Thoracic aorta (tissue), 2 donors: ENCODE results near the gene ODF2. TPM values are rescaled to one million over a fixed set of nuclear protein-coding genes. Genes with fewer than 3 reads are reported as not detected.

Experiments used
- ATAC-seq: fragments of 150-250 bp; one replicate; pipeline ENCODE4 v1.8.0; 2017; ENCODE audit warnings: low read depth; ENCODE audit not compliant: insufficient number of reproducible peaks, low FRiP score
- DNase-seq: peaks from one replicate; pipeline ENCODE4 v3.0.0-alpha.2; 2020; ENCODE audit warnings: low spot score
- H3K27ac ChIP-seq, 2 donors: fragments of 200-600 bp; sonication (generic); 1 replicate in 1 of 2; 2 replicates in 1 of 2; pipeline ENCODE4 v1.5.1; 2016; ENCODE audit warnings: mild to moderate bottlenecking in 2 of 2, moderate library complexity in 2 of 2
- H3K27me3 ChIP-seq: fragments of 200-600 bp; sonication (generic); replicated peaks from 2 replicates; pipeline ENCODE4 v1.6.0; 2016; ENCODE audit warnings: mild to moderate bottlenecking; ENCODE audit not compliant: insufficient read depth
- H3K36me3 ChIP-seq: fragments of 200-600 bp; sonication (generic); one replicate; pipeline ENCODE4 v1.5.1; 2016
- H3K4me1 ChIP-seq, 2 donors: fragments of 200-600 bp; sonication (generic); 1 replicate in 1 of 2; 2 replicates in 1 of 2; pipeline versions ENCODE4 v1.5.1 to v1.6.0; 2016; ENCODE audit warnings: low read depth in 2 of 2, mild to moderate bottlenecking in 1 of 2; ENCODE audit not compliant: control insufficient read depth in 1 of 2
- H3K4me3 ChIP-seq: fragments of 200-600 bp; sonication (generic); 2 replicates; pipeline ENCODE4 v1.5.1; 2016; ENCODE audit warnings: mild to moderate bottlenecking
- H3K9me3 ChIP-seq: fragments of 200-600 bp; sonication (generic); 2 replicates; pipeline ENCODE4 v1.5.1; 2016
- total RNA-seq, 2 donors: library from RNA; depleted of rRNA; stranded (reverse); fragments of >200 nt; gene quantifications; one replicate each; pipeline versions ENCODE4 v1.1.0 to v1.2.3, GENCODE V29; 2016
- TF ChIP-seq, protein P1 (sequence below): fragments of 200-600 bp; sonication (generic); IDR thresholded peaks from one replicate; pipeline ENCODE4 v1.5.1; 2019; ENCODE audit warnings: antibody characterized with exemption

ODF2 gene
- total RNA-seq, 2 donors from 2014 or later, result 22.5 to 36.5 TPM

- Histone ChIP-seq H3K36me3 (peaks cover 48% of the 10 kb centered on the region), H3K4me3 (no peak overlapping the region), H3K4me1 (no peaks in the 10 kb centered on the region), H3K27me3 (no peaks in the 10 kb centered on the region), H3K9me3 (no peaks in the 10 kb centered on the region), H3K27ac (no peak overlapping the region)
- ATAC-seq (no peak), DNase-seq (no peak)
- TF ChIP-seq, protein P1, sequence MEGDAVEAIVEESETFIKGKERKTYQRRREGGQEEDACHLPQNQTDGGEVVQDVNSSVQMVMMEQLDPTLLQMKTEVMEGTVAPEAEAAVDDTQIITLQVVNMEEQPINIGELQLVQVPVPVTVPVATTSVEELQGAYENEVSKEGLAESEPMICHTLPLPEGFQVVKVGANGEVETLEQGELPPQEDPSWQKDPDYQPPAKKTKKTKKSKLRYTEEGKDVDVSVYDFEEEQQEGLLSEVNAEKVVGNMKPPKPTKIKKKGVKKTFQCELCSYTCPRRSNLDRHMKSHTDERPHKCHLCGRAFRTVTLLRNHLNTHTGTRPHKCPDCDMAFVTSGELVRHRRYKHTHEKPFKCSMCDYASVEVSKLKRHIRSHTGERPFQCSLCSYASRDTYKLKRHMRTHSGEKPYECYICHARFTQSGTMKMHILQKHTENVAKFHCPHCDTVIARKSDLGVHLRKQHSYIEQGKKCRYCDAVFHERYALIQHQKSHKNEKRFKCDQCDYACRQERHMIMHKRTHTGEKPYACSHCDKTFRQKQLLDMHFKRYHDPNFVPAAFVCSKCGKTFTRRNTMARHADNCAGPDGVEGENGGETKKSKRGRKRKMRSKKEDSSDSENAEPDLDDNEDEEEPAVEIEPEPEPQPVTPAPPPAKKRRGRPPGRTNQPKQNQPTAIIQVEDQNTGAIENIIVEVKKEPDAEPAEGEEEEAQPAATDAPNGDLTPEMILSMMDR, result no peak
These were observed 67.6 kb downstream of the ODF2 start for GRCh38 chr9:128523199-128523925.

DNA sequence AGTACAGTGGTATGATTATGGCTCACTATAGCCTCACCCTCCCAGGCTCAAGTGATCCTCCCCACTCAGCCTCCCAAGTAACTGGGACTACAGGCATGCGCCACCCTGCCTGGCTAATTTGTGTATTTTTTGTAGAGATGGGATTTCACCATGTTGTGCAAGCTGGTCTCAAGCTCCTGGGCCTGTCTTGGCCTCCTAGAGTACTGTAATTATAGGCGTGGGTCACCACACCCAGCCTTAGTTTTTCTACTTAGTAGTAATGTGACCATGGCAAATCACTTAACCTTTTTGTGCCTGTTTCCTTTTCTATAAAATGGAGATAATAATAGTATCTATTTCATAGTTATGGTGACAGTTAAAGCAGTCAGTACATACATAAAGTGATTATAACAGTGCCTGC lies 70.9 kb downstream of the ODF2 start:
- H3K36me3 ChIP-seq, result peaks cover 74% of the 10 kb centered on the region
- DNase-seq (no peak), ATAC-seq (no peak)
- no peaks in the 10 kb centered on the region for H3K9me3 ChIP-seq
- H3K27me3 ChIP-seq, result no peaks in the 10 kb centered on the region
- H3K4me3 ChIP-seq, result no peak overlapping the region
- TF ChIP-seq, protein P1, result no peak
- H3K4me1 ChIP-seq, result no peaks in the 10 kb centered on the region
- no peak overlapping the region for H3K27ac ChIP-seq

DNA sequence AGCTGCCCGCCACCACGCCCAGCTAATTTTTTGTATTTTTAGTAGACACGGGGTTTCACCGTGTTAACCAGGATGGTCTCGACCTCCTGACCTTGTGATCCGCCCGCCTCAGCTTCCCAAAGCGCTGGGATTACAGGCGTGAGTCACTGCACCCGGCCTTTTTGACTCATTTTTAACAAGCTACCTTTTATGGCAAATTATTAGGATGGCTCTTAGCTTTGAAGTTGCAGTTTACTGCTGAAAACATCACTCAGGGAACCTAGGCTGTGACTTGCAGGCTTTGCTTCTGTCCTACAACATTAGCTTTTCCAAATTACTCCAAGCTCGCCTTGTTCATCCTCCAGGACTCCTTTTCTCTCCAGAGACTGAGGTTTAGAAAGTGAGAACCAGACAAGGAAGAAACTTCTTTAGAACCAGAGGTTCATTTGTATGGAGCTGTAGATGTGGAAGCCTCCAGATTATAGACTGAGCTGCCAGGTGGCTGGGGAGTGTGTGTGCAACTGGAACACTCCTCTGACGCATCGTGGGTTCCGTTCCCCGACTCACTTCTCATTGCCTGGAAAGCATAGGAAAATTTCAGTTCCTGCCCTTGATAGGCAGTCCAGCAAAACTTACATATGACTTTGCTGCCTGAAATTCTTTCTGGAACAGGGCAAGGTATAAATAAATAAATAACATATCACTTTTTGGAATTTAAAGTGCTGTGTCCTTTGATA lies 72.8 kb downstream of the ODF2 start:
- Histone ChIP-seq H3K4me1 (no peaks in the 10 kb centered on the region), H3K9me3 (no peaks in the 10 kb centered on the region), H3K4me3 (no peak overlapping the region), H3K36me3 (peaks cover 68% of the 10 kb centered on the region), H3K27me3 (no peaks in the 10 kb centered on the region), H3K27ac (no peak overlapping the region)
- no peak for DNase-seq
- no peak for ATAC-seq
- TF ChIP-seq, protein P1, result no peak

GRCh38 chr9:128529191-128529590 lies 73.4 kb downstream of the ODF2 start:
- Histone ChIP-seq H3K4me1 (no peaks in the 10 kb centered on the region), H3K36me3 (peaks cover 68% of the 10 kb centered on the region), H3K27ac (no peak overlapping the region), H3K27me3 (no peaks in the 10 kb centered on the region), H3K9me3 (no peaks in the 10 kb centered on the region), H3K4me3 (no peak overlapping the region)
- ATAC-seq, result no peak
- TF ChIP-seq, protein P1, result no peak
- no peak for DNase-seq

DNA sequence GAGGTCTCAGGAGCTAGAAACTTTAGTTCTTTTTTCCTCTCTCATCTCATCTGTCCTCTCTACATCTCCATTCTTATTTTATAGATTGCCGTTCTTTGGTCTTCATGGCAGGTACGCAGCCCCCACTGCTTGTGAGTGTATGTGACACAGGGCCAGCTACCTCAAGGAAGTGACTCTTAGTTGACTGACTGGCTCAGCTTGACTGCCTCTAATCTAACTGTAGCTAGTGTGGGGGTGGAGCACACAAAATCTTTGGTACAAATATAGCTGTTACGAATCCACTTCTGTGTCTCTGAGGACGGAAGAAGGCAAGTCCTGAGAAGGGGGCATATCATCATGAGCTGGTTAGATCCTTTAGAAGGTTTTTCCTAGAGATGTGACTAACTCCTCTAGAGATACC lies 76.8 kb downstream of the ODF2 start:
- H3K9me3 ChIP-seq, result no peaks in the 10 kb centered on the region
- H3K27me3 ChIP-seq, result no peaks in the 10 kb centered on the region
- no peak overlapping the region for H3K27ac ChIP-seq
- H3K36me3 ChIP-seq, result peaks cover 75% of the 10 kb centered on the region
- no peaks in the 10 kb centered on the region for H3K4me1 ChIP-seq
- no peak overlapping the region for H3K4me3 ChIP-seq
- ATAC-seq (no peak), DNase-seq (no peak)
- TF ChIP-seq, protein P1, result no peak
